ENCODE data around the gene ADD2.
A peak's percentile ranks its signal among the peaks of the same experiment; 100 is the strongest.

Gene ADD2

GRCh38 chr2:70717431-70718038, 50.5 kb downstream of the ADD2 start:
- DNase-seq, result no peak

GRCh38 chr2:70716951-70717350, 51.0 kb downstream of the ADD2 start:
- DNase-seq, result no peak

GRCh38 chr2:70716131-70716743, 51.8 kb downstream of the ADD2 start:
- DNase-seq, result no peak

- DNase-seq, result no peak
Measured at GRCh38 chr2:70715071-70715985, 52.7 kb downstream of the ADD2 start.

GRCh38 chr2:70714141-70714905, 53.7 kb downstream of the ADD2 start:
- DNase-seq, result no peak

GRCh38 chr2:70712916-70713315, 55.1 kb downstream of the ADD2 start:
- DNase-seq, result no peak

GRCh38 chr2:70711191-70711590, 56.8 kb downstream of the ADD2 start:
- no peak for DNase-seq

GRCh38 chr2:70710038-70710690, 57.8 kb downstream of the ADD2 start:
- no peak for DNase-seq

GRCh38 chr2:70709275-70710037, 58.5 kb downstream of the ADD2 start:
- DNase-seq, result no peak

GRCh38 chr2:70708376-70709199, 59.4 kb downstream of the ADD2 start:
- DNase-seq, result peak; percentile 24

- no peak for DNase-seq
Measured at GRCh38 chr2:70707706-70708105, 60.3 kb downstream of the ADD2 start.

GRCh38 chr2:70706026-70706795, 61.8 kb downstream of the ADD2 start:
- DNase-seq, result no peak

- no peak for DNase-seq
Measured at GRCh38 chr2:70705160-70705850, 62.7 kb downstream of the ADD2 start.

GRCh38 chr2:70703900-70704549, 64.0 kb downstream of the ADD2 start:
- DNase-seq, result no peak

GRCh38 chr2:70702711-70703395, 65.1 kb downstream of the ADD2 start:
- DNase-seq, result no peak

- DNase-seq, result no peak
Measured at GRCh38 chr2:70698847-70699246, 69.2 kb downstream of the ADD2 start.

GRCh38 chr2:70697603-70698383, 70.2 kb downstream of the ADD2 start:
- no peak for DNase-seq
